ENCODE data around the gene HOXA3. TPM values are rescaled to one million over a fixed set of nuclear protein-coding genes. Genes with fewer than 3 reads are reported as not detected.

Gene HOXA3
- total RNA-seq, 1 donor from 2014 or later, result not detected

- peak overlapping the region; percentile 72 for H3K27ac ChIP-seq (ENCODE audit: low read depth, low read length)
- H2AFZ ChIP-seq (ENCODE audit: low read depth, low read length), result no peak overlapping the region
- no peak overlapping the region for H3K27ac Mint-ChIP-seq (ENCODE audit: unreplicated experiment)
- peaks cover 5% of the 10 kb centered on the region for H3K36me3 Mint-ChIP-seq (ENCODE audit: low read depth, unreplicated experiment)
- no peak overlapping the region for H3K4me3 Mint-ChIP-seq (ENCODE audit: unreplicated experiment)
- H3K79me2 ChIP-seq (ENCODE audit: insufficient read depth, low read length), result peaks cover 30% of the 10 kb centered on the region
- peaks cover 28% of the 10 kb centered on the region for H3K4me1 ChIP-seq (ENCODE audit: insufficient read depth, low read length)
- H3K27me3 ChIP-seq (ENCODE audit: insufficient read depth, low read length), result peaks cover 73% of the 10 kb centered on the region
- FAIRE-seq, result no peak
- TF ChIP-seq EZH2 (IDR thresholded peaks at IDR 0.05; ENCODE audit: insufficient read depth, low read length) (peak; percentile 79), CTCF (IDR thresholded peaks at IDR 0.05; ENCODE audit: insufficient read depth, low read depth, low read length) (no peak)
- no peaks in the 10 kb centered on the region for H3K4me1 Mint-ChIP-seq (ENCODE audit: low read depth, unreplicated experiment)
- no peaks in the 10 kb centered on the region for H4K20me1 ChIP-seq (ENCODE audit: insufficient read depth, low read length)
- H3K9me3 Mint-ChIP-seq (ENCODE audit: unreplicated experiment), result peaks cover 44% of the 10 kb centered on the region
- peak overlapping the region; percentile 68 for H3K9ac ChIP-seq (ENCODE audit: low read length)
- no peaks in the 10 kb centered on the region for H3K36me3 ChIP-seq (ENCODE audit: insufficient read depth, low read length)
- H3K4me2 ChIP-seq (ENCODE audit: low read length), result peak overlapping the region; percentile 91
- DNase-seq (ENCODE audit: low read depth), result peak; percentile 34
- no peaks in the 10 kb centered on the region for H3K9me3 ChIP-seq (ENCODE audit: insufficient read depth, low read depth, low read length)
- H3K27me3 Mint-ChIP-seq (ENCODE audit: low read depth, unreplicated experiment), result peaks cover 91% of the 10 kb centered on the region
- H3K4me3 ChIP-seq (ENCODE audit: insufficient read depth, low read depth, low read length), result peak overlapping the region; percentile 35
Measured at GRCh38 chr7:27103489-27104226, 48.7 kb downstream of the HOXA3 start.

- H3K36me3 Mint-ChIP-seq (ENCODE audit: low read depth, unreplicated experiment), result peaks cover 5% of the 10 kb centered on the region
Measured at GRCh38 chr7:27102581-27103442, 49.6 kb downstream of the HOXA3 start, which contains the start of gene HOXA2. TSS of gene HOXA2 (minus strand) at chr7:27102683. CDS start at chr7:27102500, 183 bp downstream.

More at GRCh38 chr7:27102581-27103442, 49.6 kb downstream of the HOXA3 start, which contains the start of gene HOXA2:
- H2AFZ ChIP-seq (ENCODE audit: low read depth, low read length), result no peak within 1 kb of the TSS
- peaks cover 27% of the 10 kb centered on the region for H3K4me1 ChIP-seq (ENCODE audit: insufficient read depth, low read length)
- H3K27ac Mint-ChIP-seq (ENCODE audit: unreplicated experiment), result peak within 1 kb of the TSS; percentile 75
- TF ChIP-seq EZH2 (IDR thresholded peaks at IDR 0.05; ENCODE audit: insufficient read depth, low read length), result no peak
- TF ChIP-seq CTCF (IDR thresholded peaks at IDR 0.05; ENCODE audit: insufficient read depth, low read depth, low read length), result no peak
- H3K27me3 Mint-ChIP-seq (ENCODE audit: low read depth, unreplicated experiment), result peaks cover 92% of the 10 kb centered on the region
- H3K4me2 ChIP-seq (ENCODE audit: low read length), result peak within 1 kb of the TSS; percentile 91
- H3K9me3 ChIP-seq (ENCODE audit: insufficient read depth, low read depth, low read length), result no peaks in the 10 kb centered on the region
- no peak within 1 kb of the TSS for H3K4me3 Mint-ChIP-seq (ENCODE audit: unreplicated experiment)
- H4K20me1 ChIP-seq (ENCODE audit: insufficient read depth, low read length), result peaks cover 1% of the 10 kb centered on the region
- H3K9ac ChIP-seq (ENCODE audit: low read length), result peak within 1 kb of the TSS; percentile 68
- H3K27ac ChIP-seq (ENCODE audit: low read depth, low read length), result peak within 1 kb of the TSS; percentile 72
- peak; percentile 83 for DNase-seq (ENCODE audit: low read depth)
- no peak for FAIRE-seq
- peaks cover 75% of the 10 kb centered on the region for H3K27me3 ChIP-seq (ENCODE audit: insufficient read depth, low read length)
- peaks cover 36% of the 10 kb centered on the region for H3K79me2 ChIP-seq (ENCODE audit: insufficient read depth, low read length)
- peaks cover 45% of the 10 kb centered on the region for H3K9me3 Mint-ChIP-seq (ENCODE audit: unreplicated experiment)
- H3K36me3 ChIP-seq (ENCODE audit: insufficient read depth, low read length), result no peaks in the 10 kb centered on the region
- H3K4me3 ChIP-seq (ENCODE audit: insufficient read depth, low read depth, low read length), result peak within 1 kb of the TSS; percentile 50
- no peaks in the 10 kb centered on the region for H3K4me1 Mint-ChIP-seq (ENCODE audit: low read depth, unreplicated experiment)
